ENCODE measurements around the gene OR2AE1.

Gene OR2AE1

GRCh38 chr7:99860281-99861127, 16.3 kb downstream of the OR2AE1 start:
- DNase-seq (ENCODE audit: low spot score): no peak

GRCh38 chr7:99855236-99855635, 21.6 kb downstream of the OR2AE1 start:
- DNase-seq (ENCODE audit: low spot score): no peak

- DNase-seq (ENCODE audit: low spot score): peak; percentile 41
Measured at GRCh38 chr7:99848420-99849216, 28.2 kb downstream of the OR2AE1 start.

- no peak for DNase-seq (ENCODE audit: low spot score)
Measured at GRCh38 chr7:99844328-99844727, 32.5 kb downstream of the OR2AE1 start.

GRCh38 chr7:99843808-99844207, 33.0 kb downstream of the OR2AE1 start:
- DNase-seq (ENCODE audit: low spot score): no peak

- DNase-seq (ENCODE audit: low spot score): no peak
Measured at GRCh38 chr7:99842926-99843325, 33.9 kb downstream of the OR2AE1 start.

GRCh38 chr7:99840136-99840869, 36.5 kb downstream of the OR2AE1 start:
- DNase-seq (ENCODE audit: low spot score): no peak

GRCh38 chr7:99839287-99840021, 37.4 kb downstream of the OR2AE1 start:
- peak; percentile 65 for DNase-seq (ENCODE audit: low spot score)

GRCh38 chr7:99837649-99838361, 39.0 kb downstream of the OR2AE1 start:
- peak; percentile 57 for DNase-seq (ENCODE audit: low spot score)

- peak; percentile 81 for DNase-seq (ENCODE audit: low spot score)
Measured at GRCh38 chr7:99835189-99835588, 41.6 kb downstream of the OR2AE1 start.

- DNase-seq (ENCODE audit: low spot score): peak; percentile 41
Measured at GRCh38 chr7:99834382-99834781, 42.5 kb downstream of the OR2AE1 start.

- peak; percentile 79 for DNase-seq (ENCODE audit: low spot score)
Measured at GRCh38 chr7:99833289-99833877, 43.5 kb downstream of the OR2AE1 start.

- DNase-seq (ENCODE audit: low spot score): peak; percentile 71
Measured at GRCh38 chr7:99831595-99831994, 45.2 kb downstream of the OR2AE1 start.

GRCh38 chr7:99829524-99830160, 47.2 kb downstream of the OR2AE1 start:
- no peak for DNase-seq (ENCODE audit: low spot score)

- DNase-seq (ENCODE audit: low spot score): no peak
Measured at GRCh38 chr7:99828811-99829210, 48.0 kb downstream of the OR2AE1 start.

- DNase-seq (ENCODE audit: low spot score): no peak
Measured at GRCh38 chr7:99827040-99827778, 49.6 kb downstream of the OR2AE1 start.

Measured in hematopoietic multipotent progenitor cell treated with erythropoietin and hydrocortisone succinate and interleukin-3 and kit ligand, for 17 days (in vitro differentiated cells).